IPS-18a (cell line): ENCODE data around the gene SLC7A6.
A peak's percentile ranks its signal among the peaks of the same experiment; 100 is the strongest.

Source experiments
- H3K27ac ChIP-seq: one replicate; pipeline ENCODE4 v1.5.1; 2013; ENCODE audit warnings: low read length
- H3K27me3 ChIP-seq: one replicate; pipeline ENCODE4 v1.6.1; 2013; ENCODE audit warnings: mild to moderate bottlenecking, low read length; ENCODE audit not compliant: control insufficient read depth, insufficient read depth
- H3K36me3 ChIP-seq: one replicate; pipeline ENCODE4 v1.6.1; 2013; ENCODE audit warnings: low read depth, low read length; ENCODE audit not compliant: control insufficient read depth
- H3K4me1 ChIP-seq: one replicate; pipeline ENCODE4 v1.6.1; 2013; ENCODE audit warnings: low read depth, low read length; ENCODE audit not compliant: control insufficient read depth
- H3K4me3 ChIP-seq: one replicate; pipeline ENCODE4 v1.5.1; 2013; ENCODE audit warnings: low read length
- H3K9ac ChIP-seq: one replicate; pipeline ENCODE4 v1.6.1; 2013; ENCODE audit warnings: mild to moderate bottlenecking, low read length, moderate library complexity
- H3K9me3 ChIP-seq: one replicate; pipeline ENCODE4 v1.6.1; 2013; ENCODE audit warnings: low read depth, low read length; ENCODE audit not compliant: control insufficient read depth

Gene SLC7A6

DNA sequence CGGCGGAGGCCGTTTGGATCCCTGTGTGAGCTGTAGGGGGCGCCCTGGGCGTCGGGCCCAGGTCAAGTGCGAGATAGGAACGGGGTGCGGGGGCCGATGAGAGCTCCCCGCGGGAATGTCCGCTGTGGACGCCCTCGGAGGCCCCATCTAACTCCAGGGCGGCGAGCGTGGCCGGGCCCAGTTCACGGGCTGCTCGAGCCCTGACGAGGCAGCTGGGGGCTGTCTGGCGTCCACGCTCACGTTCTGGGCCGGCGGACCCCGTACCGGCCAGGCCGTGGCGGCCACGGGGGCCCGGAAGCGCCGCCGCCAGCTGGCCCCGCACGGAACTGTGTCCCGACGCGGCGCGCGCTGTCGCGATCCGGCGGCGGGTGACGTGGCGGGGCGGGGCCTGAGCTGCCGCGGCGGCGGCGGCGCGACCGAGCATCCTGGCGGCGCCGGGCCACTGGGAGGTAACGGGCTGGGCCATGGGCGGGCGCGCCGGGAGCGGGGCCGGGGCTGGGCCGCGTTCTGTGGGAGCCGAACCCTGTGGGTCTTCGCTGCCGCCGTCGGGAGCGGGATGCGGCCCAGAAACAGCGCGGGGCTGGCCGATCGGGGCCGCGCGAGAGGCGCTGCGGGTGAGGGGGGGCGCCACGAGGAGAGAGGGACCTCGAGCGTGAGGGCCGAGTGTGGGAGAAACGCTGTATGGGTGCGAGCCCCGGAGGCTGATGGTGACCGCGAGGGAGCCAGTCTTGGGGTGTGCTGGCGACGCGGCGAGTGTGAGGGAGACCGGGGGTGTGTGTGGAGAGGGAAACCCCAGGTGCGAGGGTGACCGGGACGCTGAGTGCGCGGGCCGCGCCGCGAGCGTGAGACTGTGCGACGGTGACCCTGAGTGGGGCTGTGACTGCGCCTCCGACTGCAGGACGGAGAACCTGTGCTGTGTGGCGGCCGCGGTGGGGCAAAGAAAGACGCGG lies at the start of gene SLC7A6:
TSS of gene SLC7A6 (plus strand) at position 399 of the 950 bp plus-strand sequence. CDS start 10,201 bp downstream, outside the sequence.
- peak within 1 kb of the TSS; percentile 61 for H3K9ac ChIP-seq
- H3K4me1 ChIP-seq = peaks cover 14% of the 10 kb centered on the region
- H3K9me3 ChIP-seq = no peaks in the 10 kb centered on the region
- H3K4me3 ChIP-seq = peak within 1 kb of the TSS; percentile 84
- H3K36me3 ChIP-seq = no peaks in the 10 kb centered on the region
- no peak within 1 kb of the TSS for H3K27ac ChIP-seq
- peaks cover 20% of the 10 kb centered on the region for H3K27me3 ChIP-seq

DNA sequence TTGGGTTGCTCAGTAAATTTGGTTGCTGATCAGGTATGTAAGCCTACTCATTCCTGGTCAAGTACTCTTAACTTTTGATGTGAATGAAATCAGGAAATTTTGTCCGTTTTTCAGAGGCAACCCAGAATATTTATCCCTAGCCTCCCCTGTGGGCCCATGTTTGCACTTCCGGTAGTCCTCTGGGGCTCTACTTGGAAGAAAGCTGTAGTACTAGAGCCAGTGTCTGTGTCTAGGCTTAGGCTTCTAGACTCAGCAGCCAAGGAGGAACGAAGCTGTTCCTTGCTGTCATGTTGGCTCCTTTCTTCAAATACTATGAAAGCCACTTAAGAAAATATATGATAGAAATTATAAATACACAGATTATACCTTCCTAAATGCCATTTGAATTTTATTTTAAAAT lies 49.6 kb upstream of the SLC7A6 start:
- Histone ChIP-seq H3K27me3 (no peaks in the 10 kb centered on the region), H3K9ac (no peak overlapping the region), H3K36me3 (no peaks in the 10 kb centered on the region), H3K27ac (no peak overlapping the region), H3K4me1 (no peaks in the 10 kb centered on the region), H3K4me3 (no peak overlapping the region), H3K9me3 (no peaks in the 10 kb centered on the region)

GRCh38 chr16:68215302-68215701 lies 49.0 kb upstream of the SLC7A6 start:
- no peak overlapping the region for H3K9ac ChIP-seq
- no peak overlapping the region for H3K27ac ChIP-seq
- H3K36me3 ChIP-seq = no peaks in the 10 kb centered on the region

GRCh38 chr16:68216240-68216639 lies 48.1 kb upstream of the SLC7A6 start:
- H3K36me3 ChIP-seq = no peaks in the 10 kb centered on the region
- no peak overlapping the region for H3K9ac ChIP-seq
- no peaks in the 10 kb centered on the region for H3K27me3 ChIP-seq
- peaks cover 3% of the 10 kb centered on the region for H3K4me1 ChIP-seq
- H3K27ac ChIP-seq = no peak overlapping the region
- H3K4me3 ChIP-seq = no peak overlapping the region
- no peaks in the 10 kb centered on the region for H3K9me3 ChIP-seq

More at GRCh38 chr16:68215302-68215701, 49.0 kb upstream of the SLC7A6 start:
- Histone ChIP-seq H3K27me3 (no peaks in the 10 kb centered on the region), H3K4me1 (no peaks in the 10 kb centered on the region), H3K4me3 (no peak overlapping the region), H3K9me3 (no peaks in the 10 kb centered on the region)

DNA sequence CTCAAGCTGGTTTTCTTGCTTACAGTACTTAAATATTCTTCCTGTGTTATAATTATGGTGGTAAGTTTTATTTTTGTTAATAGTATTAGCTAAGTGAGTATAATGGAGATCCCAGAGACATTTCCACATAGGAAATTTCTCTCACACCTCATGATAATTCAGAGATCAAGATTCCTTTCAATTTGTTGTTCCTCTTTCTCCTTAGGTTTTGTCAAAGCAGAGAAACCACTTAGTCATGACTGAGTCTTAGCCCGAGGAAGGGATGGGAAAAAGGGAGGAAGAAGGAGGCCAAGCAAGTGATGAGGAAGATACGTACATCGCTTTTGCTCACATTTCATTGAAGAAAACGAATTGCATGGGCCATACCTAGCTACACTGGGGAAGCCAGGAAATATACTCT lies 46.8 kb upstream of the SLC7A6 start:
- Histone ChIP-seq H3K9me3 (no peaks in the 10 kb centered on the region), H3K9ac (no peak overlapping the region), H3K27ac (no peak overlapping the region), H3K36me3 (no peaks in the 10 kb centered on the region), H3K4me1 (peaks cover 3% of the 10 kb centered on the region), H3K4me3 (no peak overlapping the region), H3K27me3 (no peaks in the 10 kb centered on the region)

- Histone ChIP-seq H3K4me3 (no peak overlapping the region), H3K4me1 (peaks cover 3% of the 10 kb centered on the region), H3K27me3 (no peaks in the 10 kb centered on the region), H3K27ac (no peak overlapping the region), H3K9me3 (no peaks in the 10 kb centered on the region), H3K9ac (no peak overlapping the region), H3K36me3 (no peaks in the 10 kb centered on the region)
Measured at GRCh38 chr16:68219725-68220351, 44.5 kb upstream of the SLC7A6 start.

DNA sequence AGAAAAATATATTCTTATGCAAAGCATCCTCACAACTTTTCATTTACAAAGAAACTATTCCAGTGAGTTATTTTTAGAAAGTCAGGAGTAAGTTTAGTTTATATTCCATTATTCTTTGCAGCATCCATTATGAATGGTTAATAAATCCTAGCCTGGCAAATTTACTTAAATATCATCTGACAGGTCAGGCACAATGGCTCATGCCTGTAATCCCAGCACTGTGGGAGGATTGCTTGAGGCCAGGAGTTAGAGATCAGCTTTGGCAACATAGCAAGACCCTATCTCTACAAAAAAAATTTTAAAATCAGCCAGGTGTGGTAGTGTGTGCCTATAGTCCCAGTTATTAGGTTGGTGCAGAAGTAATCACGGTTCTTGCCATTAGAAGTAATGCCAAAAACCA lies 41.3 kb upstream of the SLC7A6 start:
- Histone ChIP-seq H3K9ac (no peak overlapping the region), H3K27ac (no peak overlapping the region), H3K4me1 (peaks cover 3% of the 10 kb centered on the region), H3K36me3 (peaks cover 8% of the 10 kb centered on the region), H3K9me3 (no peaks in the 10 kb centered on the region), H3K27me3 (no peaks in the 10 kb centered on the region), H3K4me3 (no peak overlapping the region)

GRCh38 chr16:68226116-68226515 lies 38.2 kb upstream of the SLC7A6 start:
- no peaks in the 10 kb centered on the region for H3K4me1 ChIP-seq
- no peaks in the 10 kb centered on the region for H3K9me3 ChIP-seq
- peaks cover 29% of the 10 kb centered on the region for H3K36me3 ChIP-seq
- no peaks in the 10 kb centered on the region for H3K27me3 ChIP-seq
- H3K4me3 ChIP-seq = no peak overlapping the region
- no peak overlapping the region for H3K27ac ChIP-seq
- H3K9ac ChIP-seq = no peak overlapping the region

GRCh38 chr16:68227183-68227793 lies 37.0 kb upstream of the SLC7A6 start:
- Histone ChIP-seq H3K4me1 (no peaks in the 10 kb centered on the region), H3K9me3 (no peaks in the 10 kb centered on the region), H3K27me3 (no peaks in the 10 kb centered on the region), H3K27ac (no peak overlapping the region), H3K36me3 (peaks cover 40% of the 10 kb centered on the region), H3K9ac (no peak overlapping the region), H3K4me3 (no peak overlapping the region)

DNA sequence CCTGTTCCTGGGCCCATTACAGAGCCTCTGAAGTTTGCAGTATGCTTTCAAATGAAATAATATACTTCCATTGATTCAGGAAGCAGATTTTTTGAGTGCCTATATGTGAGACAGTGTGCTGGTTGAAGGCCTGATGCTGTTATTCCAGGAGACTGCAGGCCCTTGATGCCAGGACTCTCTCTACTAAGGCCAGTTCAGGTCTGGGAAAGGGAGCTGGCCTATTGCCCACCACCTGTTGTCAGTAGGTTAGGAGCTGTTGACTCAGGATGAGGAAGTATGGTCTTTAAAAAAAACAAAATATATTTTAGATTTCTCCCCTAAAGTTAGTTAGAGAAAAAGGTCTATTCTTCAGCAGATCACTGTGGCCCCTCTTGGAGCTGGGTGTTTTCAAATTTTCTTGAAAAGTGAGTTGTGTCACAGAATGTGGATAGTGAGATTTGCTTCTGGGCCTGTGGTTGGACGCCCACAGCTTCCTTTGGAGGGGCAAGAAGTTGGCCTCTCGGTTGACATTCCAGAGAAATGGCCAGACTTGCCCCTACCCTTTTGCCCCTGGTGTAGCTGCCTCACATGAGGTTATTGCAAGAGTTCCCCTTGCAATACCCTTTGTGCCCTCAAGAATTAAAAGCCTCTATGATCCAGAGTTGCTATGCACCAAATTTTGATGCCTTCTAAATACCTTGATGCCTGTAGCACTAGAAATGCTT lies 36.3 kb upstream of the SLC7A6 start:
- Histone ChIP-seq H3K4me1 (no peaks in the 10 kb centered on the region), H3K4me3 (no peak overlapping the region), H3K36me3 (peaks cover 47% of the 10 kb centered on the region), H3K9me3 (no peaks in the 10 kb centered on the region), H3K27me3 (no peaks in the 10 kb centered on the region), H3K9ac (no peak overlapping the region), H3K27ac (no peak overlapping the region)

DNA sequence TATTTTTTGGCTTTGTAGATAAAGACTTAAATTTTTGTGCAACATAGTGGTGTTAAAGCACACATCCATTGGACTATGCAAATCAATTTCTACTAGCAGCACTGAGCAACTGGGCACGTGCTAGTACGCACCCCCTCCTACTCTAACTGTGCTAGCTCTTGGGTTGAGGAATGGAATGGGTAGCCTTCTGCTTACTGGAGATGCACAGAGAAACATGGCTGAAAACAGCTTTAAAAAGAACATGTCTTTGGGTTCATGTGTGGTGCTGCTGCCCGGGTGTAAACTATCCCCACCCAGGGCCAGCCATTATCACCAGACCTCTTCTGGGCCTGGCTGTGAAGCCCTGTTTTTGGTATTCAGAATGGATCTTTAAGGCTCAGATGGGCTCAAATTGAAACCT lies 35.7 kb upstream of the SLC7A6 start:
- Histone ChIP-seq H3K9me3 (no peaks in the 10 kb centered on the region), H3K4me3 (no peak overlapping the region), H3K9ac (no peak overlapping the region), H3K27me3 (no peaks in the 10 kb centered on the region), H3K4me1 (peaks cover 1% of the 10 kb centered on the region), H3K27ac (no peak overlapping the region), H3K36me3 (peaks cover 53% of the 10 kb centered on the region)
